OCI-LY3 (cell line): ENCODE measurements around the gene NRXN3.

Experiments
- CTCF ChIP-seq: fragments of 200-600, 300-600 bp; sonication (generic); IDR thresholded peaks from 2 replicates; pipeline ENCODE4 v1.5.1; 2014; ENCODE audit warnings: antibody characterized with exemption, low read length, low read depth
- EZH2phosphoT487 ChIP-seq: fragments of 200-600 bp; shearing (Covaris generic); IDR thresholded peaks from 2 replicates; pipeline ENCODE4 v1.6.1; 2018; ENCODE audit warnings: antibody characterized with exemption, mixed run types, low read depth

GRCh38 chr14:78849952-78850351 lies 679.8 kb downstream of the NRXN3 start:
- no peak for TF ChIP-seq EZH2phosphoT487
- TF ChIP-seq CTCF: no peak
